HG03064 (cell line): ENCODE results near the gene MAP3K5.
"Not testable (repeated sequence)": the region's sequence is repeated elsewhere in the genome, so short reads cannot be mapped to it uniquely, and the experiment has no call there.

Experiments
- ATAC-seq: cut with Tn5 transposase; IDR thresholded peaks from one replicate; pipeline ENCODE4 v1.9.1; 2021; ENCODE audit warnings: low read depth; ENCODE audit not compliant: unreplicated experiment

Gene MAP3K5

GRCh38 chr6:136728033-136728939, 64.0 kb downstream of the MAP3K5 start:
- no peak for ATAC-seq

GRCh38 chr6:136726837-136727557, 65.3 kb downstream of the MAP3K5 start:
- no peak for ATAC-seq

- ATAC-seq, result no peak
Observed at GRCh38 chr6:136725124-136725523, 67.2 kb downstream of the MAP3K5 start.

- ATAC-seq, result peak; percentile 44
Observed at GRCh38 chr6:136723780-136724179, 68.5 kb downstream of the MAP3K5 start.

GRCh38 chr6:136721467-136721866, 70.8 kb downstream of the MAP3K5 start:
- ATAC-seq, result no peak

GRCh38 chr6:136720045-136720770, 72.1 kb downstream of the MAP3K5 start:
- ATAC-seq, result peak; percentile 54

GRCh38 chr6:136719280-136720044, 72.8 kb downstream of the MAP3K5 start:
- no peak for ATAC-seq

GRCh38 chr6:136718476-136718875, 73.8 kb downstream of the MAP3K5 start:
- no peak for ATAC-seq

- ATAC-seq, result no peak
Observed at GRCh38 chr6:136717716-136717990, 74.6 kb downstream of the MAP3K5 start.

- no peak for ATAC-seq
Observed at GRCh38 chr6:136716917-136717715, 75.2 kb downstream of the MAP3K5 start.

GRCh38 chr6:136712642-136713041, 79.6 kb downstream of the MAP3K5 start:
- not testable (repeated sequence) for ATAC-seq

GRCh38 chr6:136711644-136712043, 80.6 kb downstream of the MAP3K5 start:
- ATAC-seq, result no peak

- no peak for ATAC-seq
Observed at GRCh38 chr6:136710877-136711552, 81.3 kb downstream of the MAP3K5 start.

GRCh38 chr6:136709429-136709828, 82.8 kb downstream of the MAP3K5 start:
- ATAC-seq, result no peak

- ATAC-seq, result no peak
Observed at GRCh38 chr6:136706430-136706829, 85.8 kb downstream of the MAP3K5 start.

- ATAC-seq, result no peak
Observed at GRCh38 chr6:136703331-136703865, 88.9 kb downstream of the MAP3K5 start.

GRCh38 chr6:136701045-136701444, 91.2 kb downstream of the MAP3K5 start:
- ATAC-seq, result no peak

- ATAC-seq, result no peak
Observed at GRCh38 chr6:136699358-136699757, 92.9 kb downstream of the MAP3K5 start.

GRCh38 chr6:136696783-136697364, 95.4 kb downstream of the MAP3K5 start:
- ATAC-seq, result no peak
